K562 (cell line): ENCODE results near the gene AP3B1. TPM values are rescaled to one million over a fixed set of nuclear protein-coding genes. Genes with fewer than 3 reads are reported as not detected.

Source experiments
- ATAC-seq: fragments of 200-7000 bp; cut with Tn5 transposase; 3 replicates; pipeline ENCODE4 v1.9.1; 2020; ENCODE audit warnings: moderate library complexity
- BruUV-seq: library from RNA; stranded (reverse); fragments of 400-500 nt; replicated peaks from 2 replicates; lab custom pipeline; 2021; lab: Mats Ljungman, UMichigan
- CTCF ChIA-PET: fragments of 300-600 bp; formaldehyde crosslinking; extraction: SDS; loops from one replicate; lab custom pipeline; 2021; ENCODE audit warnings: low intra/inter-chr PET ratio; lab: Yijun Ruan, JAX
- POLR2A ChIA-PET: fragments of 300-600, 350-650 bp; sonication (Branson Sonifier 250); formaldehyde crosslinking; extraction: SDS; loops from one replicate; lab custom pipeline; 2021; ENCODE audit warnings: antibody characterized with exemption, inconsistent platforms; lab: Yijun Ruan, JAX
- DNase-seq, 4 experiments: peaks; one replicate each; pipeline versions ENCODE4 v3.0.0 to v3.0.0-alpha.2; 2011 to 2018; ENCODE audit warnings: low spot score in 3 of 4, mixed read lengths in 3 of 4; ENCODE audit errors: extremely low read depth in 1 of 4
- FAIRE-seq: peaks from 2 replicates; lab custom pipeline; 2011; peaks lifted over from hg19 to GRCh38; lab: Jason Lieb, UNC
- H2AFZ ChIP-seq: 2 replicates; pipeline ENCODE4 v1.6.0; 2011; ENCODE audit warnings: low read depth, low read length, control low read depth, inconsistent platforms
- H3K27ac ChIP-seq: fragments of 200-600 bp; 3 replicates; pipeline ENCODE4 v1.8.0; 2011; ENCODE audit warnings: low read depth, mild to moderate bottlenecking, control low read depth, inconsistent platforms, low read length, moderate library complexity, mixed read lengths; ENCODE audit errors: extremely low read depth
- H3K27me3 ChIP-seq, 2 experiments: fragments of 300-600 bp in 1 of 2; 2 replicates in 1 of 2; 3 replicates in 1 of 2; pipeline versions ENCODE4 v1.6.0 to v1.8.0; 2011; ENCODE audit warnings: inconsistent platforms in 2 of 2, low read length in 2 of 2, mild to moderate bottlenecking in 1 of 2, mixed read lengths in 1 of 2, moderate library complexity in 1 of 2; ENCODE audit not compliant: control insufficient read depth in 2 of 2, insufficient read depth in 2 of 2
- H3K36me3 ChIP-seq: fragments of 300-600 bp; 3 replicates; pipeline ENCODE4 v1.8.0; 2011; ENCODE audit warnings: mild to moderate bottlenecking, low read length, inconsistent platforms; ENCODE audit not compliant: control insufficient read depth, insufficient read depth
- H3K4me1 ChIP-seq, 2 experiments: fragments of 200-600 bp in 1 of 2; replicated peaks in 1 of 2; 2 replicates in 1 of 2; 3 replicates in 1 of 2; pipeline versions ENCODE4 v1.5.1 to v1.8.0; 2011; ENCODE audit warnings: inconsistent platforms in 2 of 2, low read length in 2 of 2, mild to moderate bottlenecking in 1 of 2, mixed read lengths in 1 of 2, moderate library complexity in 1 of 2; ENCODE audit not compliant: control insufficient read depth in 2 of 2, insufficient read depth in 2 of 2
- H3K4me2 ChIP-seq: 2 replicates; pipeline ENCODE4 v1.6.1; 2011; ENCODE audit warnings: low read length, control low read depth, inconsistent platforms, mixed read lengths; ENCODE audit not compliant: insufficient read depth
- H3K4me3 ChIP-seq: fragments of 200-600 bp; sonication (generic), shearing (Covaris generic); 2 replicates; pipeline ENCODE4 v1.5.1; 2016; ENCODE audit warnings: control low read depth, inconsistent platforms
- H3K79me2 ChIP-seq: fragments of 200-600 bp; 3 replicates; pipeline ENCODE4 v1.8.0; 2011; ENCODE audit warnings: low read length, inconsistent platforms; ENCODE audit not compliant: control insufficient read depth, insufficient read depth
- H3K9ac ChIP-seq, 2 experiments: 2 replicates each; pipeline versions ENCODE4 v1.6.0 to v1.6.1; 2011; ENCODE audit warnings: low read depth in 2 of 2, low read length in 2 of 2, control low read depth in 1 of 2, inconsistent platforms in 1 of 2, mild to moderate bottlenecking in 1 of 2, mixed read lengths in 1 of 2; ENCODE audit not compliant: insufficient read depth in 1 of 2
- H3K9me1 ChIP-seq: one replicate; pipeline ENCODE4 v1.6.0; 2011; ENCODE audit warnings: inconsistent platforms, mild to moderate bottlenecking, low read length, moderate library complexity; ENCODE audit not compliant: control insufficient read depth, insufficient read depth
- H3K9me3 ChIP-seq: replicated peaks from 2 replicates; pipeline ENCODE4 v1.5.1; 2011; ENCODE audit warnings: low read depth, low read length, inconsistent platforms; ENCODE audit not compliant: control insufficient read depth, insufficient read depth
- H4K20me1 ChIP-seq: replicated peaks from 2 replicates; pipeline ENCODE4 v1.6.1; 2011; ENCODE audit warnings: low read length, inconsistent platforms, mixed read lengths; ENCODE audit not compliant: control insufficient read depth, insufficient read depth
- MAZ ChIP-seq, 2 experiments: fragments of 450-650 bp in 1 of 2; sonication (generic) in 1 of 2; formaldehyde crosslinking; IDR thresholded peaks in 1 of 2; conservative IDR thresholded peaks in 1 of 2; 2 replicates each; pipeline versions ENCODE4 v1.4.0 to v1.5.0; 2020; ENCODE audit warnings: mild to moderate bottlenecking in 1 of 2, missing genetic modification reagents in 1 of 2
- RAD21 ChIP-seq, 2 experiments: fragments of 250-450 bp in 1 of 2; fragments of 450-650 bp in 1 of 2; sonication (Bioruptor Pico) in 1 of 2; formaldehyde crosslinking in 1 of 2; IDR thresholded peaks in 1 of 2; conservative IDR thresholded peaks in 1 of 2; 2 replicates each; pipeline versions ENCODE4 v1.4.0 to v1.8.0; 2020 to 2022; ENCODE audit warnings: mild to moderate bottlenecking in 2 of 2, moderate library complexity in 1 of 2
- ZNF282 ChIP-seq: sonication (generic); formaldehyde crosslinking; IDR thresholded peaks from 2 replicates; pipeline ENCODE4 v1.8.1; 2023; ENCODE audit warnings: missing genetic modification reagents
- WGBS: fragments of 100-300 bp; shearing (Covaris generic); methylation state at CpG from one replicate; pipeline ENCODE4 v1.1.6; 2016; ENCODE audit warnings: low coverage, mixed read lengths; ENCODE audit not compliant: insufficient coverage; ENCODE audit errors: missing lambda C conversion rate; 5-methylcytosine and 5-hydroxymethylcytosine counted together
- in situ Hi-C: fragments of 300-500 bp; cut with MboI; formaldehyde crosslinking; loops from 4 replicates; pipeline ENCODE4 v1.15.0; 2018; ENCODE audit warnings: inconsistent platforms, mixed read lengths
- intact Hi-C: fragments of 100-400 bp; cut with micrococcal nuclease; formaldehyde crosslinking; loops from 2 replicates; pipeline ENCODE4 v1.14.2; 2022
- polyA plus RNA-seq, 8 experiments: library from polyadenylated mRNA; depleted of rRNA in 4 of 8; stranded (reverse) in 5 of 8; unstranded in 3 of 8; fragments of >200 nt; fragmentation: Nextera tagmentation in 2 of 8; fragmentation: Illumina TruSeq in 1 of 8; extraction: Ambion mirVana in 2 of 8; extraction: Trizol in 1 of 8; gene quantifications; 2 replicates each; pipeline versions ENCODE4 v1.2.1 to v1.2.3, GENCODE V29; 2011 to 2014; ENCODE audit warnings: inconsistent platforms in 1 of 8, missing spikeins in 1 of 8
- total RNA-seq, 7 experiments: library from RNA; depleted of rRNA in 6 of 7; stranded (reverse); fragments of >200 nt in 6 of 7; fragmentation: Illumina TruSeq in 2 of 7; extraction: Trizol in 2 of 7; gene quantifications; 2 replicates each; pipeline versions ENCODE4 v1.2.1 to v1.2.3, GENCODE V29; 2011 to 2021; ENCODE audit warnings: low replicate concordance in 1 of 7

Gene AP3B1
- total and polyA plus RNA-seq, 9 of the 15 experiments (the other 6 are each of a cell fraction or from before 2014, with no cell fraction given): 21.1 to 61.8 (median 42.2) TPM

GRCh38 chr5:77986261-77986660, 308.2 kb downstream of the AP3B1 start:
- in situ Hi-C loops (no loop called here), intact Hi-C loops (loop anchor here (10.0 kb wide), 2 partner anchors 121 to 341 kb away; no protein-coding TSS in a partner anchor)
- ChIA-PET POLR2A (no interaction called here), CTCF (no interaction called here)
- TF ChIP-seq RAD21 (CRISPR knock-in tag; conservative IDR thresholded peaks at IDR 0.05 in 1 of 2, IDR thresholded peaks at IDR 0.05 in 1 of 2) (peak in 1 of 2 experiments; percentile 27; a peak in 2 of 4 replicates), MAZ (CRISPR knock-in tag; conservative IDR thresholded peaks at IDR 0.05 in 1 of 2, IDR thresholded peaks at IDR 0.05 in 1 of 2) (no peak)
- H3K9ac ChIP-seq: no peak overlapping the region
- no peaks in the 10 kb centered on the region for H3K36me3 ChIP-seq
- H2AFZ ChIP-seq: no peak overlapping the region
- no peak overlapping the region for H3K27ac ChIP-seq
- peaks cover 0 to 6% of the 10 kb centered on the region in 2 experiments; a peak in 2 of 5 replicates for H3K4me1 ChIP-seq
- no peak overlapping the region for H3K4me2 ChIP-seq
- no peaks in the 10 kb centered on the region for H3K9me1 ChIP-seq
- peaks cover 6 to 15% of the 10 kb centered on the region in 2 experiments for H3K27me3 ChIP-seq
- H3K79me2 ChIP-seq: no peaks in the 10 kb centered on the region
- H4K20me1 ChIP-seq: no peaks in the 10 kb centered on the region; the same call in none of the 2 replicates
- ATAC-seq: peak; percentile 36; the same call in 2 of the 3 replicates
- no TSS peak for BruUV-seq
- WGBS: 9% methylated on average over 6 of the region's 6 CpGs
- no peaks in the 10 kb centered on the region for H3K9me3 ChIP-seq
- FAIRE-seq: no peak
- no peak overlapping the region for H3K4me3 ChIP-seq
- DNase-seq: no peak

GRCh38 chr5:77985247-77985646, 309.3 kb downstream of the AP3B1 start:
- ATAC-seq (no peak), DNase-seq (no peak), FAIRE-seq (no peak)
- no peak overlapping the region for H2AFZ ChIP-seq
- H3K4me3 ChIP-seq: no peak overlapping the region
- H3K4me1 ChIP-seq: peaks cover 0 to 3% of the 10 kb centered on the region in 2 experiments; a peak in 1 of 5 replicates
- no peaks in the 10 kb centered on the region for H3K9me3 ChIP-seq
- CTCF ChIA-PET: no interaction called here
- H3K27me3 ChIP-seq: peaks cover 6 to 15% of the 10 kb centered on the region in 2 experiments
- intact Hi-C loops: loop anchor here (10.0 kb wide), 2 partner anchors 120 to 340 kb away; no protein-coding TSS in a partner anchor
- H3K9me1 ChIP-seq: no peaks in the 10 kb centered on the region
- no peaks in the 10 kb centered on the region; the same call in none of the 2 replicates for H4K20me1 ChIP-seq
- no TSS peak for BruUV-seq
- POLR2A ChIA-PET: interaction anchor here (0.8 to 1.6 kb wide), 5 partner anchors 15 to 461 kb away, joined by 3 to 5 read pairs (median 3); no protein-coding TSS in a partner anchor
- no peak overlapping the region for H3K4me2 ChIP-seq
- H3K79me2 ChIP-seq: no peaks in the 10 kb centered on the region
- in situ Hi-C loops: no loop called here
- no peaks in the 10 kb centered on the region for H3K36me3 ChIP-seq
- WGBS: 25% methylated on average over 2 of the region's 3 CpGs
- no peak overlapping the region for H3K9ac ChIP-seq
- H3K27ac ChIP-seq: no peak overlapping the region
- no peak for TF ChIP-seq ZNF282
